Trophoblast cell (in vitro differentiated cells and primary cell): ENCODE measurements around the gene ENTPD6.

Experiments used
- DNase-seq, 2 donors: peaks; one replicate each; pipeline ENCODE4 v3.0.0-alpha.2; 2016
- H2AFZ ChIP-seq: 2 replicates; pipeline ENCODE4 v1.6.1; 2013; ENCODE audit warnings: low read length, moderate library complexity, mild to moderate bottlenecking; ENCODE audit not compliant: insufficient read depth, poor library complexity
- H2AK5ac ChIP-seq: 2 replicates; pipeline ENCODE4 v1.6.1; 2013; ENCODE audit warnings: mild to moderate bottlenecking, low read length
- H2BK120ac ChIP-seq: 2 replicates; pipeline ENCODE4 v1.6.1; 2013; ENCODE audit warnings: low read length, mild to moderate bottlenecking, moderate library complexity; ENCODE audit not compliant: insufficient read depth, poor library complexity
- H2BK12ac ChIP-seq: 2 replicates; pipeline ENCODE4 v1.6.1; 2013; ENCODE audit warnings: mild to moderate bottlenecking, low read length, moderate library complexity
- H2BK5ac ChIP-seq: 2 replicates; pipeline ENCODE4 v1.6.1; 2013; ENCODE audit warnings: low read length, low read depth, moderate library complexity, mild to moderate bottlenecking; ENCODE audit not compliant: poor library complexity
- H3K14ac ChIP-seq: 2 replicates; pipeline ENCODE4 v1.6.1; 2013; ENCODE audit warnings: mild to moderate bottlenecking, low read length
- H3K18ac ChIP-seq: 2 replicates; pipeline ENCODE4 v1.6.1; 2013; ENCODE audit warnings: mild to moderate bottlenecking, low read length
- H3K23ac ChIP-seq: 2 replicates; pipeline ENCODE4 v1.6.1; 2013; ENCODE audit warnings: low read length
- H3K27ac ChIP-seq: 2 replicates; pipeline ENCODE4 v1.5.1; 2013; ENCODE audit warnings: low read depth, mild to moderate bottlenecking, inconsistent platforms, low read length, moderate library complexity
- H3K27me3 ChIP-seq: 2 replicates; pipeline ENCODE4 v1.6.1; 2013; ENCODE audit warnings: inconsistent platforms, mild to moderate bottlenecking, low read length, moderate library complexity; ENCODE audit not compliant: insufficient read depth
- H3K36me3 ChIP-seq, 2 experiments: 1 replicate in 1 of 2; 2 replicates in 1 of 2; pipeline ENCODE4 v1.6.1; 2013; ENCODE audit warnings: low read length in 2 of 2, mild to moderate bottlenecking in 2 of 2, moderate library complexity in 1 of 2; ENCODE audit not compliant: insufficient read depth in 2 of 2, control insufficient read depth in 1 of 2
- H3K4ac ChIP-seq: 2 replicates; pipeline ENCODE4 v1.6.1; 2013; ENCODE audit warnings: low read depth, mild to moderate bottlenecking, low read length, moderate library complexity
- H3K4me1 ChIP-seq, 2 experiments: 1 replicate in 1 of 2; 2 replicates in 1 of 2; pipeline ENCODE4 v1.6.1; 2013; ENCODE audit warnings: low read length in 2 of 2, mild to moderate bottlenecking in 2 of 2, moderate library complexity in 1 of 2; ENCODE audit not compliant: insufficient read depth in 2 of 2, control insufficient read depth in 1 of 2
- H3K4me2 ChIP-seq: 2 replicates; pipeline ENCODE4 v1.6.1; 2013; ENCODE audit warnings: inconsistent platforms, mild to moderate bottlenecking, low read length, moderate library complexity
- H3K4me3 ChIP-seq: 2 replicates; pipeline ENCODE4 v1.5.1; 2013; ENCODE audit warnings: mild to moderate bottlenecking, low read depth, low read length, inconsistent platforms
- H3K79me1 ChIP-seq: one replicate; pipeline ENCODE4 v1.6.1; 2013; ENCODE audit warnings: low read length
- H3K79me2 ChIP-seq: 2 replicates; pipeline ENCODE4 v1.6.1; 2013; ENCODE audit warnings: low read length, mild to moderate bottlenecking; ENCODE audit not compliant: control insufficient read depth, insufficient read depth, poor library complexity
- H3K9ac ChIP-seq: 2 replicates; pipeline ENCODE4 v1.6.1; 2013; ENCODE audit warnings: mild to moderate bottlenecking, low read length
- H3K9me3 ChIP-seq: 2 replicates; pipeline ENCODE4 v1.6.1; 2013; ENCODE audit warnings: low read depth, mild to moderate bottlenecking, control low read depth, inconsistent platforms, low read length; ENCODE audit not compliant: insufficient read depth
- H4K12ac ChIP-seq: 2 replicates; pipeline ENCODE4 v1.6.1; 2013; ENCODE audit warnings: low read depth, mild to moderate bottlenecking, low read length, moderate library complexity
- H4K8ac ChIP-seq: 2 replicates; pipeline ENCODE4 v1.6.1; 2013; ENCODE audit warnings: low read depth, mild to moderate bottlenecking, low read length, moderate library complexity
- H4K91ac ChIP-seq: one replicate; pipeline ENCODE4 v1.6.1; 2013; ENCODE audit warnings: low read depth, mild to moderate bottlenecking, low read length, moderate library complexity
- WGBS: extraction: QIAGEN DNeasy Blood & Tissue Kit; methylation state at CpG from one replicate; pipeline ENCODE4 v1.1.7; 2013; ENCODE audit warnings: missing lambda C conversion rate; ENCODE audit not compliant: insufficient read length, insufficient coverage; ENCODE audit errors: extremely low coverage; 5-methylcytosine and 5-hydroxymethylcytosine counted together

The ENTPD6 gene

DNA sequence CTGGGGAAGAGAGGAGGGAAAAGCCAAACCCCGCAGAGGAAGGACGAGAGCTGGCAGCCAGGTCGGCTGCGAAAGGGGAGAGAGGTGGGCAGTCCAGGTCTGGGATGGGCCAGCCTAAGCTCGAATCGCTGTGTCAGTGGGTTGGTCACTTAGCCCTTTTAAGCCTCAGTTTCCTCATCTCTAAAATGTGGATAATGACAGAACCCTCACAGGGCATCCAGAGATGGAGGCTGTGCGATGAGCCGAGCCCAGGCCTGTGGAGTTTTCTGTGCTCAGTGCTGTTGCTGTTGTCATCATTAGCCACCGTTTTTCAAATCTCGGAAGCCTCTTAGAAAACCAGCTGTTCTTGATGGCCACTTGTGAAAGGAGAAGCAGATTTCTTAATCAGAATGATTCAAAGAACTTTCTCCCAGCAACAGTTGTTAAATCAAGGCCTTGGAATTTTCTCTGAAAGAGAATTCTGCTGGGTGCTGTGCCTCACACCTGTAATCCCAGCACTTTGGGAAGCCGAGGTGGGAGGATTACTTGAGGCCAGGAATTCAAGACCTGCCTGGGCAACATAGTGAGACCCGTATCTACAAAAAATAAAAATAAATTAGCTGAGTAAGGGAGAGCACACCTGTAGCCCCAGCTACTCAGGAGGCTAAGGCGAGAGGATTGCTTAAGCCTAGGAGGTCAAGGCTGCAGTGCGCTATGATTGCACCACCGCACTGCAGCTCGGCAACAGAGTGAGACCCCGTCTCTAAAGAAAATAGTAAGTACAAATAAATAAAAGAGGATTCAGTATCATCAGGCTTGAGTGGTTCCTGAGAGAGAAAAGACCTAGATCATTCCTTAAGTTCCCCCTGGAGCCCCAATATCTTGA lies 46.3 kb upstream of the ENTPD6 start:
- peak; percentile 75 to 89 for DNase-seq
- H3K9ac ChIP-seq = no peak overlapping the region
- no peak overlapping the region for H2AK5ac ChIP-seq
- H3K4me3 ChIP-seq = no peak overlapping the region
- no peaks in the 10 kb centered on the region for H3K79me2 ChIP-seq
- no peaks in the 10 kb centered on the region for H3K4me1 ChIP-seq
- peaks cover 2% of the 10 kb centered on the region for H3K9me3 ChIP-seq
- peaks cover 2% of the 10 kb centered on the region for H3K27me3 ChIP-seq
- no peak overlapping the region for H3K4me2 ChIP-seq
- H2AFZ ChIP-seq = no peak overlapping the region
- no peaks in the 10 kb centered on the region for H3K36me3 ChIP-seq
- no peak overlapping the region for H2BK12ac ChIP-seq
- H4K12ac ChIP-seq = no peak overlapping the region
- H3K4ac ChIP-seq = no peak overlapping the region
- no peak overlapping the region for H3K27ac ChIP-seq
- no CpG with 5 or more reads among the region's 17 CpGs for WGBS
- H2BK120ac ChIP-seq = no peak overlapping the region
- no peak overlapping the region for H3K14ac ChIP-seq
- H3K79me1 ChIP-seq = no peaks in the 10 kb centered on the region
- H4K8ac ChIP-seq = no peak overlapping the region
- no peak overlapping the region for H2BK5ac ChIP-seq
- no peak overlapping the region for H4K91ac ChIP-seq
- no peak overlapping the region for H3K23ac ChIP-seq
- no peak overlapping the region for H3K18ac ChIP-seq

DNA sequence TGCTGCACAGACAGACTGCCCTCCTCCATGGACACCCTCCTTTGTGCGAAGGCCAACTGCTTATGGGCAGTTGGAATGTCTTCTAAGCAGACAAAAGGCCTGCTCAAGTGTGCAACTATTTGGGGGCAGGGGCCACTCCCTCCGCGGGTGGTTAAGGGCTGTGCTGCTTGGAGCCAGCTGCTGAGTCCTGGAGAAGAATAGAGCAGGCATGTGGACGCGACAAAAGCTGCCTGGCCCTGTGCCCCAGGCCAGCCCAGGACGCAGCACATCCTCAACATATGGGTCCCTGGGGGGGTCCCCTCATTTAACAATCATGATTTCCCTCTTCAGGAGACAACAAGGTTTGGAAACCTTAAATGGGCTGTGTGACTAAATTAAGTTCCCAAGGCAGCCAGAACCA lies 45.5 kb upstream of the ENTPD6 start:
- H3K36me3 ChIP-seq = no peaks in the 10 kb centered on the region
- no peak overlapping the region for H3K4me3 ChIP-seq
- H3K4me1 ChIP-seq = no peaks in the 10 kb centered on the region
- H2BK5ac ChIP-seq = no peak overlapping the region
- no peak overlapping the region for H3K4me2 ChIP-seq
- no peak overlapping the region for H3K18ac ChIP-seq
- H4K12ac ChIP-seq = no peak overlapping the region
- no peak overlapping the region for H4K91ac ChIP-seq
- no peak overlapping the region for H2BK120ac ChIP-seq
- H3K14ac ChIP-seq = no peak overlapping the region
- H3K23ac ChIP-seq = no peak overlapping the region
- no peak overlapping the region for H3K9ac ChIP-seq
- no peak overlapping the region for H3K4ac ChIP-seq
- no peaks in the 10 kb centered on the region for H3K79me1 ChIP-seq
- H3K79me2 ChIP-seq = no peaks in the 10 kb centered on the region
- H2AK5ac ChIP-seq = no peak overlapping the region
- no peak for DNase-seq
- peaks cover 2% of the 10 kb centered on the region for H3K27me3 ChIP-seq
- peaks cover 2% of the 10 kb centered on the region for H3K9me3 ChIP-seq
- no peak overlapping the region for H4K8ac ChIP-seq
- H3K27ac ChIP-seq = no peak overlapping the region
- H2AFZ ChIP-seq = no peak overlapping the region
- WGBS = no CpG with 5 or more reads among the region's 6 CpGs
- no peak overlapping the region for H2BK12ac ChIP-seq

DNA sequence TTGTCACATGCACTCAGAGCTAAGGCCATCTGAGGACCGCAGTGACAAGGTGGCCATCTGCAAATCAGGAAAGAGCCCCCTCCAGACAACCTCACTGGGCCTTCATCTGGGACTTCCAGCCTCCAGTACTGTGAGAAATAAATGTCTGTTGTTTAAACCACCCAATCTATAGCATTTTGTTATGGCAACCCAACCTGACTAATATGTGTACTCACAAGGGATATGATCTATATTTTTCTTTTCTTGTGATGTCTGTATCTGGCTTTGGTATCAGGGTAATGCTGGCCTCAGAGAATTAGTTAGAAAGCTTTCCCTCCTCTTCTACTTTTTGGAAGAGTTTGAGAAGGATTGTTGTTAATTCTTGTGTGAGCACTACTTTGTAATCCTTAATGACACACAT lies 37.5 kb upstream of the ENTPD6 start:
- Histone ChIP-seq H3K14ac (no peak overlapping the region), H3K79me2 (no peaks in the 10 kb centered on the region), H3K4me3 (no peak overlapping the region), H3K27me3 (no peaks in the 10 kb centered on the region), H2BK12ac (no peak overlapping the region), H3K79me1 (no peaks in the 10 kb centered on the region), H4K91ac (no peak overlapping the region), H2BK120ac (no peak overlapping the region), H4K8ac (no peak overlapping the region), H3K23ac (no peak overlapping the region), H3K27ac (no peak overlapping the region), H3K9me3 (peaks cover 2% of the 10 kb centered on the region), H2BK5ac (no peak overlapping the region), H3K9ac (no peak overlapping the region), H2AFZ (no peak overlapping the region), H3K4me2 (no peak overlapping the region), H2AK5ac (no peak overlapping the region), H3K18ac (no peak overlapping the region), H3K36me3 (no peaks in the 10 kb centered on the region), H3K4me1 (no peaks in the 10 kb centered on the region), H4K12ac (no peak overlapping the region), H3K4ac (no peak overlapping the region)
- DNase-seq = no peak
- WGBS = no CpG with 5 or more reads among the region's 1 CpG

DNA sequence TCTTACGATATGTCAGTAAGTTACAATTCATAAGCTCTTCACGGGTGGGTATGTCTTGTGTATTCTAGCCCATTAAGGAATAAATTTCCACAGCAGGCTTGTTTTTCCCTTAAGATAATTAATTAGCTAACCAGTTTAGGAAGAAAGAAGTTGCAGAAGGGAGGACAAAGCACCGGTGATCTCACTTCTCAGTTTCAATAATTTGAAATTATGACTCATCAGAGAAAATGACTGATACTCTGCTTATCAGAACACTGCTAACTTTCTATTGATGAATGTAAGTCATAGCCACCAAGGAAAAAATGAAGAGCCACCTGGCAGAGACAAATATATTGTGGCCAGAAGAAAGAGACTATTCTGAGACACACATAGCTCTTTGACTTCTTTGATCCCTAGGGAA lies 35.0 kb upstream of the ENTPD6 start:
- H3K27ac ChIP-seq = no peak overlapping the region
- H3K4me2 ChIP-seq = no peak overlapping the region
- peaks cover 2% of the 10 kb centered on the region for H3K9me3 ChIP-seq
- no peak for DNase-seq
- H2BK12ac ChIP-seq = no peak overlapping the region
- H3K36me3 ChIP-seq = no peaks in the 10 kb centered on the region
- no peaks in the 10 kb centered on the region for H3K4me1 ChIP-seq
- H3K9ac ChIP-seq = no peak overlapping the region
- no peak overlapping the region for H2AK5ac ChIP-seq
- H3K4me3 ChIP-seq = no peak overlapping the region
- H3K4ac ChIP-seq = no peak overlapping the region
- H2AFZ ChIP-seq = no peak overlapping the region
- no peak overlapping the region for H3K23ac ChIP-seq
- H2BK120ac ChIP-seq = no peak overlapping the region
- no peak overlapping the region for H2BK5ac ChIP-seq
- WGBS = no CpG with 5 or more reads among the region's 3 CpGs
- H3K79me2 ChIP-seq = no peaks in the 10 kb centered on the region
- no peak overlapping the region for H4K91ac ChIP-seq
- H3K79me1 ChIP-seq = no peaks in the 10 kb centered on the region
- no peak overlapping the region for H3K18ac ChIP-seq
- H3K27me3 ChIP-seq = no peaks in the 10 kb centered on the region
- no peak overlapping the region for H4K12ac ChIP-seq
- H4K8ac ChIP-seq = no peak overlapping the region
- H3K14ac ChIP-seq = no peak overlapping the region
